Peyer's patch (tissue), 4 donors: ENCODE measurements around the gene RAB8A. TPM values are rescaled to one million over a fixed set of nuclear protein-coding genes. Genes with fewer than 3 reads are reported as not detected.
"Not testable (repeated sequence)": the region's sequence is repeated elsewhere in the genome, so short reads cannot be mapped to it uniquely, and the experiment has no call there.

ENCODE experiments used
- DNase-seq, 3 donors: peaks; one replicate each; pipeline ENCODE4 v3.0.0-alpha.2; 2017 to 2019
- H3K27ac ChIP-seq, 4 donors: fragments of 200-600 bp; sonication (generic); one replicate each; pipeline ENCODE4 v1.5.1; 2016 to 2019
- H3K27me3 ChIP-seq, 2 donors: fragments of 200-600 bp; sonication (generic); one replicate each; pipeline ENCODE4 v1.5.1; 2019
- H3K36me3 ChIP-seq, 3 donors: fragments of 200-600 bp; sonication (generic); one replicate each; pipeline ENCODE4 v1.5.1; 2016 to 2019
- H3K4me1 ChIP-seq, 4 donors: fragments of 200-600 bp; sonication (generic); one replicate each; pipeline ENCODE4 v1.5.1; 2016 to 2019
- H3K4me3 ChIP-seq, 4 donors: fragments of 200-600 bp; sonication (generic); 1 replicate in 3 of 4; 2 replicates in 1 of 4; pipeline ENCODE4 v1.5.1; 2016 to 2019; ENCODE audit warnings: mild to moderate bottlenecking in 1 of 4
- H3K9me3 ChIP-seq, 4 donors: fragments of 200-600 bp; sonication (generic); one replicate each; pipeline ENCODE4 v1.5.1; 2016 to 2019; ENCODE audit warnings: mild to moderate bottlenecking in 1 of 4
- CTCF ChIP-seq, 6 experiments: fragments of 450-650 bp in 4 of 6; fragments of 200-600 bp in 2 of 6; sonication (generic) in 1 of 6; IDR thresholded peaks; one replicate each; pipeline ENCODE4 v1.5.1; 2017 to 2019; ENCODE audit warnings: antibody characterized with exemption in 6 of 6, mild to moderate bottlenecking in 3 of 6, moderate library complexity in 1 of 6
- POLR2A ChIP-seq, 2 donors: fragments of 450-650 bp; IDR thresholded peaks; one replicate each; pipeline ENCODE4 v1.5.1; 2017; ENCODE audit warnings: antibody characterized with exemption in 2 of 2, mild to moderate bottlenecking in 2 of 2, moderate library complexity in 2 of 2
- total RNA-seq, 4 donors: library from RNA; depleted of rRNA; stranded (reverse); fragments of >200 nt; gene quantifications; one replicate each; pipeline ENCODE4 v1.1.0, GENCODE V29; 2016

The RAB8A gene
- total RNA-seq, 4 donors from 2014 or later: 53.6 to 138 (median 113) TPM

- not testable (repeated sequence) for H3K9me3 ChIP-seq, H3K27me3 ChIP-seq
- Histone ChIP-seq H3K4me1 (peaks cover 11 to 54% (median 28%) of the 10 kb centered on the region in 4 donors), H3K4me3 (peak overlapping the region in 1 of 4 donors; percentile 2), H3K36me3 (peaks cover 0 to 67% (median 0%) of the 10 kb centered on the region in 3 donors), H3K27ac (peak overlapping the region; percentile 75 to 86 (median 82))
- peak in 2 of 3 donors; percentile 53 to 83 for DNase-seq
- TF ChIP-seq POLR2A (IDR thresholded peaks at IDR 0.05): peak in 1 of 2 donors; percentile 14
Measured at GRCh38 chr19:16119075-16119857, 7.6 kb downstream of the RAB8A start.

GRCh38 chr19:16121141-16121540 is 9.5 kb downstream of the RAB8A start:
- H3K27ac ChIP-seq: peak overlapping the region in 2 of 4 donors; percentile 19 to 86
- peaks cover 0 to 83% (median 0%) of the 10 kb centered on the region in 3 donors for H3K36me3 ChIP-seq
- H3K4me3 ChIP-seq: no peak overlapping the region
- no peak for DNase-seq
- peaks cover 8 to 46% (median 21%) of the 10 kb centered on the region in 4 donors for H3K4me1 ChIP-seq
- no peaks in the 10 kb centered on the region for H3K9me3 ChIP-seq
- TF ChIP-seq POLR2A (IDR thresholded peaks at IDR 0.05) (no peak), CTCF (IDR thresholded peaks at IDR 0.05) (no peak)
- no peaks in the 10 kb centered on the region for H3K27me3 ChIP-seq

- H3K9me3 ChIP-seq: no peaks in the 10 kb centered on the region
- H3K27ac ChIP-seq: no peak overlapping the region
- TF ChIP-seq CTCF (IDR thresholded peaks at IDR 0.05) (no peak), POLR2A (IDR thresholded peaks at IDR 0.05) (no peak)
- no peak for DNase-seq
- H3K27me3 ChIP-seq: no peaks in the 10 kb centered on the region
- peaks cover 0 to 91% (median 0%) of the 10 kb centered on the region in 3 donors for H3K36me3 ChIP-seq
- peaks cover 8 to 38% (median 21%) of the 10 kb centered on the region in 4 donors for H3K4me1 ChIP-seq
- no peak overlapping the region for H3K4me3 ChIP-seq
Measured at GRCh38 chr19:16121967-16122366, 10.3 kb downstream of the RAB8A start.

- Histone ChIP-seq H3K27ac (peak overlapping the region in 2 of 4 donors; percentile 67 to 90), H3K4me1 (peaks cover under 1 to 16% (median 4%) of the 10 kb centered on the region in 4 donors), H3K9me3 (no peaks in the 10 kb centered on the region), H3K4me3 (no peak overlapping the region), H3K27me3 (no peaks in the 10 kb centered on the region), H3K36me3 (peaks cover 0 to 100% (median 0%) of the 10 kb centered on the region in 3 donors)
- DNase-seq: no peak
- TF ChIP-seq CTCF (IDR thresholded peaks at IDR 0.05) (no peak), POLR2A (IDR thresholded peaks at IDR 0.05) (no peak)
Measured at GRCh38 chr19:16124953-16125352, 13.3 kb downstream of the RAB8A start.

- H3K27ac ChIP-seq: peak overlapping the region in 3 of 4 donors; percentile 43 to 90 (median 67)
- TF ChIP-seq CTCF (IDR thresholded peaks at IDR 0.05) (no peak), POLR2A (IDR thresholded peaks at IDR 0.05) (no peak)
Measured at GRCh38 chr19:16125737-16126495, 14.2 kb downstream of the RAB8A start.

More at GRCh38 chr19:16125737-16126495, 14.2 kb downstream of the RAB8A start:
- peak in 1 of 3 donors; percentile 69 for DNase-seq
- Histone ChIP-seq H3K9me3 (no peaks in the 10 kb centered on the region), H3K4me1 (peaks cover 0 to 11% (median 0%) of the 10 kb centered on the region in 4 donors), H3K27me3 (no peaks in the 10 kb centered on the region), H3K36me3 (peaks cover 0 to 100% (median 0%) of the 10 kb centered on the region in 3 donors), H3K4me3 (no peak overlapping the region)
